Stimulated activated effector memory CD8-positive, alpha-beta T cell treated with anti-CD3 and anti-CD28 coated beads, Interleukin-12 subunit alpha, Interleukin-12 subunit beta, amount 100 ng/mL, for 72 hours (primary cell): Measurements from ENCODE around the gene GTF2IRD1.
"Not testable (repeated sequence)": the region's sequence is repeated elsewhere in the genome, so short reads cannot be mapped to it uniquely, and the experiment has no call there.

Source experiments
- ATAC-seq: fragments of 150-1000 bp; cut with Tn5 transposase; 2 replicates; pipeline ENCODE4 v1.10.0; 2021
- DNase-seq, 2 donors: peaks; one replicate each; pipeline ENCODE4 v3.0.0; 2021 to 2022; ENCODE audit warnings: low spot score in 2 of 2
- H3K27ac Mint-ChIP-seq: one replicate; pipeline ENCODE4 v1.8.0; 2022; ENCODE audit warnings: mild to moderate bottlenecking, mixed read lengths
- H3K36me3 Mint-ChIP-seq: one replicate; pipeline ENCODE4 v1.8.0; 2022; ENCODE audit warnings: mild to moderate bottlenecking, mixed read lengths
- H3K4me1 Mint-ChIP-seq: one replicate; pipeline ENCODE4 v1.8.0; 2022; ENCODE audit warnings: mixed read lengths
- H3K4me3 Mint-ChIP-seq: one replicate; pipeline ENCODE4 v1.8.0; 2022; ENCODE audit warnings: mild to moderate bottlenecking, mixed read lengths
- H3K9me3 Mint-ChIP-seq: one replicate; pipeline ENCODE4 v1.8.0; 2022; ENCODE audit warnings: mixed read lengths

GTF2IRD1 gene

GRCh38 chr7:74419232-74419631, 34.5 kb upstream of the GTF2IRD1 start:
- not testable (repeated sequence) for ATAC-seq, H3K4me1 Mint-ChIP-seq, H3K36me3 Mint-ChIP-seq, DNase-seq, H3K4me3 Mint-ChIP-seq, H3K27ac Mint-ChIP-seq, H3K9me3 Mint-ChIP-seq

GRCh38 chr7:74420006-74420405, 33.7 kb upstream of the GTF2IRD1 start:
- Mint-ChIP-seq H3K36me3 (no peaks in the 10 kb centered on the region), H3K9me3 (no peaks in the 10 kb centered on the region), H3K27ac (no peak overlapping the region), H3K4me1 (no peaks in the 10 kb centered on the region), H3K4me3 (no peak overlapping the region)
- ATAC-seq = no peak
- no peak for DNase-seq

GRCh38 chr7:74424291-74424880, 29.3 kb upstream of the GTF2IRD1 start:
- H3K9me3 Mint-ChIP-seq = no peaks in the 10 kb centered on the region
- no peak for DNase-seq
- H3K4me3 Mint-ChIP-seq = no peak overlapping the region
- H3K36me3 Mint-ChIP-seq = no peaks in the 10 kb centered on the region
- no peak for ATAC-seq
- H3K27ac Mint-ChIP-seq = no peak overlapping the region
- no peaks in the 10 kb centered on the region for H3K4me1 Mint-ChIP-seq

- Mint-ChIP-seq H3K36me3 (no peaks in the 10 kb centered on the region), H3K27ac (no peak overlapping the region), H3K4me1 (no peaks in the 10 kb centered on the region), H3K4me3 (no peak overlapping the region), H3K9me3 (no peaks in the 10 kb centered on the region)
- DNase-seq = no peak
- no peak for ATAC-seq
Measured at GRCh38 chr7:74428023-74428422, 25.7 kb upstream of the GTF2IRD1 start.

- Mint-ChIP-seq H3K27ac (no peak overlapping the region), H3K4me3 (no peak overlapping the region), H3K9me3 (no peaks in the 10 kb centered on the region), H3K4me1 (no peaks in the 10 kb centered on the region), H3K36me3 (no peaks in the 10 kb centered on the region)
- DNase-seq (no peak), ATAC-seq (no peak)
Measured at GRCh38 chr7:74429153-74429747, 24.5 kb upstream of the GTF2IRD1 start.

- H3K9me3 Mint-ChIP-seq, H3K4me1 Mint-ChIP-seq, DNase-seq, H3K36me3 Mint-ChIP-seq, H3K4me3 Mint-ChIP-seq, H3K27ac Mint-ChIP-seq, ATAC-seq: not testable (repeated sequence)
Measured at GRCh38 chr7:74430409-74430808, 23.3 kb upstream of the GTF2IRD1 start.

- H3K27ac Mint-ChIP-seq = no peak overlapping the region
- DNase-seq (no peak), ATAC-seq (no peak)
- no peaks in the 10 kb centered on the region for H3K9me3 Mint-ChIP-seq
- H3K4me1 Mint-ChIP-seq = no peaks in the 10 kb centered on the region
- no peaks in the 10 kb centered on the region for H3K36me3 Mint-ChIP-seq
- H3K4me3 Mint-ChIP-seq = no peak overlapping the region
Measured at GRCh38 chr7:74430961-74431466, 22.7 kb upstream of the GTF2IRD1 start.

GRCh38 chr7:74437291-74437571, 16.5 kb upstream of the GTF2IRD1 start:
- H3K27ac Mint-ChIP-seq, ATAC-seq, H3K4me1 Mint-ChIP-seq, DNase-seq, H3K9me3 Mint-ChIP-seq, H3K36me3 Mint-ChIP-seq, H3K4me3 Mint-ChIP-seq: not testable (repeated sequence)

- H3K36me3 Mint-ChIP-seq = no peaks in the 10 kb centered on the region
- no peak for ATAC-seq
Measured at GRCh38 chr7:74438327-74438726, 15.4 kb upstream of the GTF2IRD1 start.

GRCh38 chr7:74439541-74439940, 14.2 kb upstream of the GTF2IRD1 start:
- DNase-seq (no peak), ATAC-seq (no peak)
- Mint-ChIP-seq H3K9me3 (peaks cover 2% of the 10 kb centered on the region), H3K36me3 (no peaks in the 10 kb centered on the region), H3K4me3 (no peak overlapping the region), H3K4me1 (no peaks in the 10 kb centered on the region), H3K27ac (no peak overlapping the region)

More at GRCh38 chr7:74438327-74438726, 15.4 kb upstream of the GTF2IRD1 start:
- Mint-ChIP-seq H3K27ac (no peak overlapping the region), H3K4me1 (no peaks in the 10 kb centered on the region), H3K9me3 (peaks cover 2% of the 10 kb centered on the region), H3K4me3 (no peak overlapping the region)
- no peak for DNase-seq

GRCh38 chr7:74440143-74440542, 13.6 kb upstream of the GTF2IRD1 start:
- not testable (repeated sequence) for DNase-seq, H3K4me3 Mint-ChIP-seq, H3K27ac Mint-ChIP-seq, H3K4me1 Mint-ChIP-seq, H3K36me3 Mint-ChIP-seq, H3K9me3 Mint-ChIP-seq
- ATAC-seq = peak; percentile 28

- DNase-seq (no peak), ATAC-seq (no peak)
- no peaks in the 10 kb centered on the region for H3K36me3 Mint-ChIP-seq
- no peaks in the 10 kb centered on the region for H3K4me1 Mint-ChIP-seq
- no peak overlapping the region for H3K27ac Mint-ChIP-seq
- peaks cover 2% of the 10 kb centered on the region for H3K9me3 Mint-ChIP-seq
- H3K4me3 Mint-ChIP-seq = no peak overlapping the region
Measured at GRCh38 chr7:74441801-74442200, 11.9 kb upstream of the GTF2IRD1 start.

GRCh38 chr7:74443543-74444247, 10.0 kb upstream of the GTF2IRD1 start:
- DNase-seq (no peak), ATAC-seq (no peak)
- Mint-ChIP-seq H3K36me3 (no peaks in the 10 kb centered on the region), H3K9me3 (no peaks in the 10 kb centered on the region), H3K4me1 (no peaks in the 10 kb centered on the region), H3K27ac (no peak overlapping the region), H3K4me3 (no peak overlapping the region)

- DNase-seq (no peak), ATAC-seq (no peak)
- H3K27ac Mint-ChIP-seq = peak overlapping the region; percentile 46
- H3K36me3 Mint-ChIP-seq = no peaks in the 10 kb centered on the region
- H3K4me1 Mint-ChIP-seq = peaks cover 14% of the 10 kb centered on the region
- no peak overlapping the region for H3K4me3 Mint-ChIP-seq
- H3K9me3 Mint-ChIP-seq = no peaks in the 10 kb centered on the region
Measured at GRCh38 chr7:74449144-74449543, 4.6 kb upstream of the GTF2IRD1 start.

GRCh38 chr7:74449809-74450397, 3.8 kb upstream of the GTF2IRD1 start:
- Mint-ChIP-seq H3K36me3 (no peaks in the 10 kb centered on the region), H3K9me3 (no peaks in the 10 kb centered on the region), H3K4me3 (no peak overlapping the region), H3K27ac (no peak overlapping the region), H3K4me1 (peaks cover 14% of the 10 kb centered on the region)
- DNase-seq = peak; percentile 62 to 87
- ATAC-seq = peak; percentile 38
